ENCODE data around the gene SLC6A17.

Gene SLC6A17

GRCh38 chr1:110170766-110171733 lies 20.8 kb downstream of the SLC6A17 start:
- peaks cover 3% of the 10 kb centered on the region for H3K4me1 ChIP-seq (ENCODE audit: control insufficient read depth, insufficient read depth, low read length)
- no peaks in the 10 kb centered on the region for H3K36me3 ChIP-seq (ENCODE audit: control insufficient read depth, insufficient read depth, low read length)
- WGBS, 2 experiments: 90 to 92% methylated on average over 13 of the region's 13 CpGs
- H3K4me3 ChIP-seq (ENCODE audit: insufficient read depth, low read depth, low read length): no peak overlapping the region
- H3K9me3 ChIP-seq (ENCODE audit: control insufficient read depth, low read length): no peaks in the 10 kb centered on the region
- no peak overlapping the region for H3K27ac ChIP-seq (ENCODE audit: insufficient read depth, low read depth, low read length, poor library complexity, severe bottlenecking)
- H3K27me3 ChIP-seq (ENCODE audit: control insufficient read depth, insufficient read depth, low read length, poor library complexity, severe bottlenecking): no peaks in the 10 kb centered on the region

GRCh38 chr1:110172001-110172400 lies 21.7 kb downstream of the SLC6A17 start:
- H3K27ac ChIP-seq (ENCODE audit: insufficient read depth, low read depth, low read length, poor library complexity, severe bottlenecking): no peak overlapping the region
- no peaks in the 10 kb centered on the region for H3K9me3 ChIP-seq (ENCODE audit: control insufficient read depth, low read length)
- no peak overlapping the region for H3K4me3 ChIP-seq (ENCODE audit: insufficient read depth, low read depth, low read length)
- H3K27me3 ChIP-seq (ENCODE audit: control insufficient read depth, insufficient read depth, low read length, poor library complexity, severe bottlenecking): no peaks in the 10 kb centered on the region
- peaks cover 3% of the 10 kb centered on the region for H3K4me1 ChIP-seq (ENCODE audit: control insufficient read depth, insufficient read depth, low read length)
- 90 to 94% methylated on average over 10 of the region's 10 CpGs for WGBS, 2 experiments
- H3K36me3 ChIP-seq (ENCODE audit: control insufficient read depth, insufficient read depth, low read length): no peaks in the 10 kb centered on the region

- Histone ChIP-seq H3K27me3 (ENCODE audit: control insufficient read depth, insufficient read depth, low read length, poor library complexity, severe bottlenecking) (no peaks in the 10 kb centered on the region), H3K36me3 (ENCODE audit: control insufficient read depth, insufficient read depth, low read length) (no peaks in the 10 kb centered on the region), H3K4me1 (ENCODE audit: control insufficient read depth, insufficient read depth, low read length) (peaks cover 3% of the 10 kb centered on the region), H3K9me3 (ENCODE audit: control insufficient read depth, low read length) (no peaks in the 10 kb centered on the region), H3K4me3 (ENCODE audit: insufficient read depth, low read depth, low read length) (no peak overlapping the region), H3K27ac (ENCODE audit: insufficient read depth, low read depth, low read length, poor library complexity, severe bottlenecking) (no peak overlapping the region)
- whole genome bisulfite sequencing, 2 experiments: 63 to 72% methylated on average over 15 of the region's 15 CpGs
Observed at GRCh38 chr1:110173466-110174105, 23.3 kb downstream of the SLC6A17 start.

- Histone ChIP-seq H3K4me3 (ENCODE audit: insufficient read depth, low read depth, low read length) (no peak overlapping the region), H3K27ac (ENCODE audit: insufficient read depth, low read depth, low read length, poor library complexity, severe bottlenecking) (no peak overlapping the region), H3K27me3 (ENCODE audit: control insufficient read depth, insufficient read depth, low read length, poor library complexity, severe bottlenecking) (no peaks in the 10 kb centered on the region), H3K36me3 (ENCODE audit: control insufficient read depth, insufficient read depth, low read length) (no peaks in the 10 kb centered on the region), H3K4me1 (ENCODE audit: control insufficient read depth, insufficient read depth, low read length) (peaks cover 3% of the 10 kb centered on the region), H3K9me3 (ENCODE audit: control insufficient read depth, low read length) (no peaks in the 10 kb centered on the region)
- 75 to 89% methylated on average over 2 of the region's 2 CpGs for WGBS, 2 experiments
Observed at GRCh38 chr1:110174961-110175360, 24.7 kb downstream of the SLC6A17 start.

- Histone ChIP-seq H3K4me3 (ENCODE audit: insufficient read depth, low read depth, low read length) (no peak overlapping the region), H3K27me3 (ENCODE audit: control insufficient read depth, insufficient read depth, low read length, poor library complexity, severe bottlenecking) (no peaks in the 10 kb centered on the region), H3K36me3 (ENCODE audit: control insufficient read depth, insufficient read depth, low read length) (no peaks in the 10 kb centered on the region), H3K27ac (ENCODE audit: insufficient read depth, low read depth, low read length, poor library complexity, severe bottlenecking) (no peak overlapping the region), H3K4me1 (ENCODE audit: control insufficient read depth, insufficient read depth, low read length) (peaks cover 3% of the 10 kb centered on the region), H3K9me3 (ENCODE audit: control insufficient read depth, low read length) (no peaks in the 10 kb centered on the region)
- 89 to 92% methylated on average over 9 of the region's 9 CpGs for WGBS, 2 experiments
Observed at GRCh38 chr1:110176299-110176956, 26.1 kb downstream of the SLC6A17 start.

- Histone ChIP-seq H3K27me3 (ENCODE audit: control insufficient read depth, insufficient read depth, low read length, poor library complexity, severe bottlenecking) (no peaks in the 10 kb centered on the region), H3K27ac (ENCODE audit: insufficient read depth, low read depth, low read length, poor library complexity, severe bottlenecking) (no peak overlapping the region), H3K9me3 (ENCODE audit: control insufficient read depth, low read length) (no peaks in the 10 kb centered on the region), H3K36me3 (ENCODE audit: control insufficient read depth, insufficient read depth, low read length) (no peaks in the 10 kb centered on the region), H3K4me3 (ENCODE audit: insufficient read depth, low read depth, low read length) (no peak overlapping the region), H3K4me1 (ENCODE audit: control insufficient read depth, insufficient read depth, low read length) (peaks cover 3% of the 10 kb centered on the region)
- WGBS, 2 experiments: 81 to 95% methylated on average over 3 to 4 of the region's 4 CpGs
Observed at GRCh38 chr1:110177775-110178174, 27.5 kb downstream of the SLC6A17 start.

- no peak overlapping the region for H3K27ac ChIP-seq (ENCODE audit: insufficient read depth, low read depth, low read length, poor library complexity, severe bottlenecking)
- 91 to 92% methylated on average over 12 of the region's 12 CpGs for WGBS, 2 experiments
- H3K4me3 ChIP-seq (ENCODE audit: insufficient read depth, low read depth, low read length): no peak overlapping the region
- no peaks in the 10 kb centered on the region for H3K27me3 ChIP-seq (ENCODE audit: control insufficient read depth, insufficient read depth, low read length, poor library complexity, severe bottlenecking)
- no peaks in the 10 kb centered on the region for H3K4me1 ChIP-seq (ENCODE audit: control insufficient read depth, insufficient read depth, low read length)
- H3K36me3 ChIP-seq (ENCODE audit: control insufficient read depth, insufficient read depth, low read length): no peaks in the 10 kb centered on the region
- H3K9me3 ChIP-seq (ENCODE audit: control insufficient read depth, low read length): no peaks in the 10 kb centered on the region
Observed at GRCh38 chr1:110183642-110184167, 33.4 kb downstream of the SLC6A17 start.

GRCh38 chr1:110184446-110184845 lies 34.2 kb downstream of the SLC6A17 start:
- 91% methylated on average over 5 of the region's 5 CpGs for WGBS, 2 experiments
- Histone ChIP-seq H3K27ac (ENCODE audit: insufficient read depth, low read depth, low read length, poor library complexity, severe bottlenecking) (no peak overlapping the region), H3K4me1 (ENCODE audit: control insufficient read depth, insufficient read depth, low read length) (no peaks in the 10 kb centered on the region), H3K9me3 (ENCODE audit: control insufficient read depth, low read length) (no peaks in the 10 kb centered on the region), H3K4me3 (ENCODE audit: insufficient read depth, low read depth, low read length) (no peak overlapping the region), H3K27me3 (ENCODE audit: control insufficient read depth, insufficient read depth, low read length, poor library complexity, severe bottlenecking) (no peaks in the 10 kb centered on the region), H3K36me3 (ENCODE audit: control insufficient read depth, insufficient read depth, low read length) (no peaks in the 10 kb centered on the region)

GRCh38 chr1:110185181-110185580 lies 34.9 kb downstream of the SLC6A17 start:
- no peak overlapping the region for H3K4me3 ChIP-seq (ENCODE audit: insufficient read depth, low read depth, low read length)
- WGBS, 2 experiments: 89 to 91% methylated on average over 10 of the region's 10 CpGs
- no peak overlapping the region for H3K27ac ChIP-seq (ENCODE audit: insufficient read depth, low read depth, low read length, poor library complexity, severe bottlenecking)
- no peaks in the 10 kb centered on the region for H3K27me3 ChIP-seq (ENCODE audit: control insufficient read depth, insufficient read depth, low read length, poor library complexity, severe bottlenecking)
- H3K4me1 ChIP-seq (ENCODE audit: control insufficient read depth, insufficient read depth, low read length): no peaks in the 10 kb centered on the region
- no peaks in the 10 kb centered on the region for H3K9me3 ChIP-seq (ENCODE audit: control insufficient read depth, low read length)
- H3K36me3 ChIP-seq (ENCODE audit: control insufficient read depth, insufficient read depth, low read length): no peaks in the 10 kb centered on the region

GRCh38 chr1:110186558-110186957 lies 36.3 kb downstream of the SLC6A17 start:
- Histone ChIP-seq H3K4me1 (ENCODE audit: control insufficient read depth, insufficient read depth, low read length) (no peaks in the 10 kb centered on the region), H3K9me3 (ENCODE audit: control insufficient read depth, low read length) (no peaks in the 10 kb centered on the region), H3K36me3 (ENCODE audit: control insufficient read depth, insufficient read depth, low read length) (no peaks in the 10 kb centered on the region), H3K27me3 (ENCODE audit: control insufficient read depth, insufficient read depth, low read length, poor library complexity, severe bottlenecking) (no peaks in the 10 kb centered on the region), H3K4me3 (ENCODE audit: insufficient read depth, low read depth, low read length) (no peak overlapping the region), H3K27ac (ENCODE audit: insufficient read depth, low read depth, low read length, poor library complexity, severe bottlenecking) (no peak overlapping the region)
- WGBS, 2 experiments: 57 to 65% methylated on average over 5 of the region's 5 CpGs

All from ectodermal cell (in vitro differentiated cells).